Measurements from ENCODE around the gene CA10. TPM values are rescaled to one million over a fixed set of nuclear protein-coding genes. Genes with fewer than 3 reads are reported as not detected.

The CA10 gene
- total RNA-seq, 2 experiments from 2014 or later: not detected

DNA sequence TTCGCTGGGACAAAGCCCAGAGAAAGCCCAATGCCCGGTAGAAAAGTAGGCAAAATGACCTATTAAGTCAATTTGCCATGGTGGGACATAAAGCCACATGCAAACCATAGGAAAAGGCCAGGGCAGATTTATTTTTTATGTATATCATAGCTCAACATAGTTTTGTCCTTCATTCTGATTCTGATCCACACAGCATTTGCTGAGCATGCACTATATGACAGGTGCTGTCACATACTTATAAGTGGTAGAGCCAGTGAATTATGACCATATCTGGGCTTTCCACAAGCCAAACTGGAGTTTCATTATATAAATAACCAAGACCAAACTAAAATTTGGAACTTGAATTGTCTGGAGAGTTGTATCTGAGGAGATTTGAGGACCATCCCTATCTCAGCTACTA, 74.3 kb downstream of the CA10 start:
- no peak for DNase-seq
- H3K27ac Mint-ChIP-seq: no peak overlapping the region
- H3K9me3 Mint-ChIP-seq (ENCODE audit: insufficient read depth): no peaks in the 10 kb centered on the region
- H3K36me3 Mint-ChIP-seq (ENCODE audit: low read depth): no peaks in the 10 kb centered on the region
- POLR2A ChIA-PET: no interaction called here
- ATAC-seq: no peak
- H3K4me1 Mint-ChIP-seq (ENCODE audit: low read depth): no peaks in the 10 kb centered on the region
- no peak overlapping the region for H3K4me3 Mint-ChIP-seq
- no peaks in the 10 kb centered on the region for H3K27me3 Mint-ChIP-seq (ENCODE audit: low read depth)
- CTCF ChIA-PET: no interaction called here

DNA sequence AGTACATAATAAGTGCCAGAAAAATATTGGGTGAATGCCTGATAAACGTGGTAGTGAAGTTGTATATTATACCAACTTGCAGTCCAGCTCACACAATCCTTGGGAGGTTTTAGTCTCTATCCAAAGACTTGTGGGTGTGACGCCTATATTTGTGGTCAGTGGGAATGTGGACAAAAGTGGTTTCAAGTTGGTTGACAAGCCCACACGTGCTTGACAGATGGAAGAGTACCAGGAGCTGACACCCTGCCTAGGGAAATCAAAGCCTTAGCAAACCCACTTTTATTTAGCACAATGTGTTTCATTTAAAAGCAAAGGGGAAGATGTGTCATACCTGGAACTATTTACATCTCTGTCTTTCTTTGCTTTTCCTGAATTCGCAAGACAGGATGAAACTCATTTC, 79.0 kb downstream of the CA10 start:
- CTCF ChIA-PET: no interaction called here
- Mint-ChIP-seq H3K9me3 (ENCODE audit: insufficient read depth) (no peaks in the 10 kb centered on the region), H3K27ac (no peak overlapping the region), H3K27me3 (ENCODE audit: low read depth) (no peaks in the 10 kb centered on the region), H3K36me3 (ENCODE audit: low read depth) (no peaks in the 10 kb centered on the region), H3K4me1 (ENCODE audit: low read depth) (no peaks in the 10 kb centered on the region), H3K4me3 (no peak overlapping the region)
- DNase-seq: no peak
- ATAC-seq: no peak
- POLR2A ChIA-PET: no interaction called here

DNA sequence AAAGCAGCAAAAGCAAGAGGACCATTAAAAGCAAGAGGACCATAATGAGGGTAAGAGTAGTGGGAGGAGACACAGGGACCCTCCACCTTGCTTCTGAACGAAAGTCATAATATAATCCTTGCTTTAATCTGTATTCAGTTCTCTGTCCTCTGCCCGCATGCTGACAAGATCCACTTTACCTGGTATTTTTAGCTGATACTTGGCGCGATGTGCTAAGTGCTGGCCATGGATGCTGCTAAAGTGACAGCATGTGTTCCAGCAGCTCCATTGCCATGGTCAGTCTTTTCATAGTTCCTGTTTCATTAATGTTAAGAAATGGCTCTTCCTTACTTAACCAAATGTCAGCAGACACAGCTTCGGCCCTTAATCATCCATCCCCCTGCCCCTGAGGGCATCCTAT, 86.8 kb downstream of the CA10 start:
- DNase-seq: no peak
- no peak for ATAC-seq
- Mint-ChIP-seq H3K27me3 (ENCODE audit: low read depth) (peaks cover 2% of the 10 kb centered on the region), H3K4me1 (ENCODE audit: low read depth) (no peaks in the 10 kb centered on the region), H3K9me3 (ENCODE audit: insufficient read depth) (peaks cover 5% of the 10 kb centered on the region), H3K4me3 (no peak overlapping the region), H3K27ac (no peak overlapping the region), H3K36me3 (ENCODE audit: low read depth) (no peaks in the 10 kb centered on the region)
- CTCF ChIA-PET: no interaction called here
- POLR2A ChIA-PET: no interaction called here

DNA sequence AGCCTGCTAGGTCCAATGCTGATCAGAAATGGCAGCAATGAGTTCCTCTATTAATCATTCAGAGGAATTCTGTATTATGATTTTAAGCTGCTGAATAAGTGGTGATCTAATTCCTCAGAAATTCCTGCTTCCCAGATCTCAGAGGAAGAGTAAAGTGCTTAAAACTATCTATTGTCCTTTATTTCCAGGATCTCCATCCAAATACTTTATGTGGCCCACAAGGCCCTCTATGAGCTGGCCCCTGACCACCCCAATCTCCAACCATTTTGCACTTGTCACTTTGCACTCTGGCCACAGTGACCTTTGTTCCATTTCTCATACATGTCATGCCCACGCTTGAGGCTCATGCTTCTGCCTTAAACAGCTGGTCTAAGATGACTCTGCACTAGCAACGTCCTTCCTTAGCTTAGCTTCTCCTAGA, 93.7 kb downstream of the CA10 start:
- ChIA-PET CTCF (no interaction called here), POLR2A (no interaction called here)
- no peak for DNase-seq
- H3K9me3 Mint-ChIP-seq (ENCODE audit: insufficient read depth): peaks cover 5% of the 10 kb centered on the region
- H3K4me3 Mint-ChIP-seq: no peak overlapping the region
- no peak for ATAC-seq
- H3K36me3 Mint-ChIP-seq (ENCODE audit: low read depth): no peaks in the 10 kb centered on the region
- H3K27me3 Mint-ChIP-seq (ENCODE audit: low read depth): no peaks in the 10 kb centered on the region
- no peak overlapping the region for H3K27ac Mint-ChIP-seq
- H3K4me1 Mint-ChIP-seq (ENCODE audit: low read depth): no peaks in the 10 kb centered on the region

DNA sequence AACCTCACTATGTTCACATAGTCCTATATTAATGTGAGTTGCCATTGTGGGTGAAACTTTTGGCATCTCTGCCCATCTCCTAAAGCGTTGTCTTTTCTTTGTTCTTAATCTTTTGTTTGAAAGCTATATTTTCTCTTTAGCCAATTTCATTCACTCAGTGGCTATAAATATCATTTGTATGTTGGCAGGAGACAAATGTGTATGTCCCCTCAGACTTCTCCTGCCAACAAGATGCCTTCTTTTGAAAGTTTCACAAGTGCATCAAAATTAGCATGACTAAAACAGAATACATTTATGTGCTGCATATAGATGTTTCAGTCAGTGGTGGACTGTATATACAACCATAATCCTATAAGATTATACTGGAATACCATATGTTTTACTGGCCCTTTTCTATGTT, 109.0 kb downstream of the CA10 start:
- Mint-ChIP-seq H3K9me3 (ENCODE audit: insufficient read depth) (no peaks in the 10 kb centered on the region), H3K36me3 (ENCODE audit: low read depth) (no peaks in the 10 kb centered on the region), H3K4me3 (no peak overlapping the region), H3K27me3 (ENCODE audit: low read depth) (no peaks in the 10 kb centered on the region), H3K27ac (no peak overlapping the region), H3K4me1 (ENCODE audit: low read depth) (no peaks in the 10 kb centered on the region)
- DNase-seq: no peak
- ATAC-seq: no peak
- CTCF ChIA-PET: no interaction called here
- POLR2A ChIA-PET: no interaction called here

DNA sequence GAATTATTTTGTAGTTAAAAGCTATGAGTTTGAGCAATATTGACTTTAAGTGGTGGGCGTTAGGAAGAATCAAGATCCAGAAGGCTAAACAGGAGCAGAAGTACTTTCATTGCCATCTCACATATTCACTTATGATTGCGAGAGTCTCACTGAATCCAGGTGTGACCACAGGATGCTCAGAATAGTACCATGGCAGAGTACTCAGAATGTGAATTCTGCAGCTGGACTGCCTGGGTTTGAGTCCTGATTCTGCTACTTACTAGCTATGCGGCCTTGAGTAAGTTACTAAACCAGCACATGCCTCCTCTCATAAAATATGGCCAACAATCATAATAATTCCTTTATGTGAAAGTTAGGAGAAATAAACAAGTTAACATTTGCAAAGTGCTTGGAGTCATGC, 109.5 kb downstream of the CA10 start:
- ATAC-seq (no peak), DNase-seq (no peak)
- Mint-ChIP-seq H3K4me3 (no peak overlapping the region), H3K9me3 (ENCODE audit: insufficient read depth) (no peaks in the 10 kb centered on the region), H3K27ac (no peak overlapping the region), H3K4me1 (ENCODE audit: low read depth) (no peaks in the 10 kb centered on the region), H3K27me3 (ENCODE audit: low read depth) (no peaks in the 10 kb centered on the region), H3K36me3 (ENCODE audit: low read depth) (no peaks in the 10 kb centered on the region)
- ChIA-PET POLR2A (no interaction called here), CTCF (no interaction called here)

DNA sequence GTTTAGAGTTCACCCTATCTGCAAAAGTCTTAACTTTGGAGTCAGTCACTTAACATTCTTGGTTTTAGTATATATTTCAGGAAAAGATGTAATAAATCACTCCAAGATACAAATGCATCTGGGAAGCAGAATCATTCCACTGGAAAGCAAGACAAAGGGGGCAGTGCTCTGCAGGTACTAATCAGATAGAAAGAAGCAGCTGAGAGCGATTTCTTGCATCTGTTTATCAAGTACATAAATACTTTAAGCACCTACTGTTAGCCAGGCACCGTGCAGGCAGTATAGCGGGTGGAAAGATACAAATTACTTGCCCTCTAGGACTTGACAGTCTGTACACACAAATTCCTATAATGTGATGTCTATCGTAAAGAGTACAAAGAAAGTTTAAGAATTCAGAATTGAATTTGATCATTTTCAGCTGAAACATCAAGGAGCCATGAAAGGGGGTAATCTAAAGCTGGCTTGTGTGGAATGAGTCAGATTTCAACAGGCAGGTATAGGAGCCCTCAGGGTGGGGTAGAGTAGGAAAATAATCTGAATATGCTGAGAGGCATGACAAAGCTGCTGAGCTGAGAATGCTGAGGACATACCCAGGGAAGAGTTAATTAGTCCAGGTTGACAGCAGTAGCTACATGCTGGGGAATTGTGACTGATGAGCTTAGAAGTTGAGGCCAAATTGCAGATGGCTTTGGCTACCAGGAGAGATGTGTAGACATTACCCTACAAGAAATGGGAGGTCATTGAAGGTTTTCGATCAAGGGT, 110.2 kb downstream of the CA10 start:
- no peak for ATAC-seq
- Mint-ChIP-seq H3K36me3 (ENCODE audit: low read depth) (no peaks in the 10 kb centered on the region), H3K4me1 (ENCODE audit: low read depth) (no peaks in the 10 kb centered on the region), H3K9me3 (ENCODE audit: insufficient read depth) (no peaks in the 10 kb centered on the region), H3K27ac (no peak overlapping the region), H3K4me3 (no peak overlapping the region), H3K27me3 (ENCODE audit: low read depth) (no peaks in the 10 kb centered on the region)
- CTCF ChIA-PET: no interaction called here
- no peak for DNase-seq
- POLR2A ChIA-PET: no interaction called here

DNA sequence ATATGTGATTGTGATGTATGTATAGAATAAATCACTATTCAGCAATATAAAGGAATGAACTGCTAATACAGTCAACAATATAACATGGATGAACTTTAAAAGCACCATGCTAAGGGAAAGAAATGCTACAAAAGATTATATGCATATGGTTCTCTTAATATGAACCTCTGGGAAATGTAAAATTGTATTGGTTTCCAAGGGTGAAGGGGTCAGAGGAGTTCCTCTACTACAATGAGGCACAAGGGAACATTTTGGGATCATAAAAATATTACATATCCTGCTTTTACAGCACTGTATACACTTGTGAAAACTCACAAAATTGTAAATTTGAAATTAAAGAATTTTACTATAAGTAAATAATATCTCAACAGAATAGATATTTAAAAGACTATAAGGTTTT, 111.4 kb downstream of the CA10 start:
- Mint-ChIP-seq H3K4me1 (ENCODE audit: low read depth) (no peaks in the 10 kb centered on the region), H3K27me3 (ENCODE audit: low read depth) (no peaks in the 10 kb centered on the region), H3K36me3 (ENCODE audit: low read depth) (no peaks in the 10 kb centered on the region), H3K27ac (no peak overlapping the region), H3K4me3 (no peak overlapping the region), H3K9me3 (ENCODE audit: insufficient read depth) (no peaks in the 10 kb centered on the region)
- no peak for ATAC-seq
- CTCF ChIA-PET: no interaction called here
- no peak for DNase-seq
- POLR2A ChIA-PET: no interaction called here

DNA sequence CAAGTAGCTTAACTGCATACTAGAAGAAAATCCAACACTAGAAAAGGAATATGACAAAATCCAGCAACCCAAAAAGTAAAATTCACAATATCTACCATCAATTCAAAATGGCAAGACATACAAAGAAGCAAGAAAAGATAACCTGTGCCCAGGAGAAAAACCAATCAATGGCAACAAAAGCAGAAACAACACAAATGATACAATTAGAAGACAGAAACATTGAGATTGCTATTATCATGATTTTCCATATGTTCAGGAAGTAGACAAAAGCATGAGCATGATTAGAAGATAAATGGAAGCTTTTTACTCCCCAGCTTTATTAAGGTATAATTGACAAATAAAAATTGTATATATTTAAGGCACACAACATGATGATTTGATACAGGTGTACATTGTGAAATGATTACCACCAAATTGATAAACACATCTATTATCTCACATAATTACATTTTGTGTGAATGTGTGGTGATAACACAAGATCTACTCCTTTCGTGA, 117.3 kb downstream of the CA10 start:
- no peak overlapping the region for H3K4me3 Mint-ChIP-seq
- DNase-seq (no peak), ATAC-seq (no peak)
- POLR2A ChIA-PET: no interaction called here
- H3K9me3 Mint-ChIP-seq (ENCODE audit: insufficient read depth): no peaks in the 10 kb centered on the region
- CTCF ChIA-PET: no interaction called here
- H3K36me3 Mint-ChIP-seq (ENCODE audit: low read depth): no peaks in the 10 kb centered on the region
- no peak overlapping the region for H3K27ac Mint-ChIP-seq
- no peaks in the 10 kb centered on the region for H3K27me3 Mint-ChIP-seq (ENCODE audit: low read depth)
- H3K4me1 Mint-ChIP-seq (ENCODE audit: low read depth): no peaks in the 10 kb centered on the region

DNA sequence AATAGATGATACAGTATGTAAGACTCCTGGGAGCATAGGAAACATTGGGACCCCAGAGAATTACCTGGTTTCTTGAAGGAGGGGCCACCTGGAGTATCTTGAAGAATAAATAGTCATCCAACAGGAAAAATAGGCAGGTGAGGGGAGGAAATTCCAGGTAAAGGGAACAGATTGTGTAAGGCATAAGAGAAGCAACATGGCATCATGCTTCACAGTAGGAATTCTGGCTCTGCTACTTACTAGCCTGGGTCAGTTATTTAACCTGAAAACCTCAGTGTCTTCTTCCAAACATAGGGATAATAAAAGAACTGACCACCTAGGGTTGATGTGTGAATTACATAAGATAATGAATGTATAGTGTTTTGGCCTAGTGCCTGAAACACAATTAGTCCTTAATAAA, 122.1 kb downstream of the CA10 start:
- Mint-ChIP-seq H3K27ac (no peak overlapping the region), H3K4me1 (ENCODE audit: low read depth) (no peaks in the 10 kb centered on the region), H3K27me3 (ENCODE audit: low read depth) (no peaks in the 10 kb centered on the region), H3K9me3 (ENCODE audit: insufficient read depth) (no peaks in the 10 kb centered on the region), H3K4me3 (no peak overlapping the region), H3K36me3 (ENCODE audit: low read depth) (no peaks in the 10 kb centered on the region)
- POLR2A ChIA-PET: no interaction called here
- no peak for DNase-seq
- no peak for ATAC-seq
- CTCF ChIA-PET: no interaction called here

DNA sequence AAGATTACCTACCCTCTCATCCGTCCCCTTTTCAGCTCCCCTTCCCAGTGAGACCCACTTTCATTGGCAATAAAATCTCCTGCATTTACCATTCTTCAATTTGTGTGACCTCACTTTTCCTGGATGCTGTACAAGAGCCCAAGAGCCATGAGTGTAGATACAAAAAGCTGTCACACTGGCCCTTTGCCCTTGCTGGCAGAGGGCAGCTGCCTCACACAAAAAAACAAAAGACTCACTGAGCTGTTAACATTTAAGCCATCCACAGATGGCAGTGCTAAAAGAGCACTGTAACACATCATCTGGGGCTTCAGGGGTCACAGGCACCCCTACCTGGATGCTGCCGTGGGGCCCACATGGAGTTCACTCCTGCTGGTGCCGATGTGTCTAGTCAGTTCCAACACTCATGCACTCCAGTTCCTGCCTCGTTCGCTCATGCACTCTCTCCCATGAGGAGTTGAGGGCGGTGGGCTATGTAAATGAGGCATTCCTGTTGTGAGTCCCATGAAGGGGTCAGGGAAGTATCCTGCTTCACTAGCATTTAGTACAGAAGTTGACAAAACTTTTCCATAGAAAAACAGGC, 123.1 kb downstream of the CA10 start:
- ChIA-PET CTCF (no interaction called here), POLR2A (no interaction called here)
- no peak for DNase-seq
- Mint-ChIP-seq H3K4me1 (ENCODE audit: low read depth) (no peaks in the 10 kb centered on the region), H3K4me3 (no peak overlapping the region), H3K36me3 (ENCODE audit: low read depth) (no peaks in the 10 kb centered on the region), H3K27me3 (ENCODE audit: low read depth) (no peaks in the 10 kb centered on the region), H3K27ac (no peak overlapping the region), H3K9me3 (ENCODE audit: insufficient read depth) (no peaks in the 10 kb centered on the region)
- no peak for ATAC-seq

DNA sequence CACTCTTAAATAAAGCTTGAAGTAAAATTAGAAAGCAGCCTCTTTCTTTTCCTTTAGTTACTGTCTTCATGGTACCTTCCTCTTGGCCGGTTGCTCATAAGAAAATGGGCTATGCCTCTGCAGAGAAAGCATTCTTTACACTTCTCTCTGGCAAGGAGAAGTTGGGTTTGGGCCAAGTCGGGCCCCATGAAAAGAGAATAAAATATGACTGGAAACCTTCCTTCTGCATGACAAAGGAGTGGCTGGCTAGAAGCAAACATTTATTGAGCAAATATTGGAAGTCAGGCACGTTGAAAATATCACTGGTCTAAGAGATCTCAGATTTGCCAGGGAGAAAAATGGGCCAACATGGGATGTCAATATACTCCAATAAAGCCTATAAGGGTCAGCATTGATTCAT, 126.1 kb downstream of the CA10 start:
- ChIA-PET CTCF (no interaction called here), POLR2A (no interaction called here)
- Mint-ChIP-seq H3K27ac (no peak overlapping the region), H3K4me1 (ENCODE audit: low read depth) (no peaks in the 10 kb centered on the region), H3K9me3 (ENCODE audit: insufficient read depth) (no peaks in the 10 kb centered on the region), H3K4me3 (no peak overlapping the region), H3K27me3 (ENCODE audit: low read depth) (no peaks in the 10 kb centered on the region), H3K36me3 (ENCODE audit: low read depth) (no peaks in the 10 kb centered on the region)
- no peak for ATAC-seq
- no peak for DNase-seq

DNA sequence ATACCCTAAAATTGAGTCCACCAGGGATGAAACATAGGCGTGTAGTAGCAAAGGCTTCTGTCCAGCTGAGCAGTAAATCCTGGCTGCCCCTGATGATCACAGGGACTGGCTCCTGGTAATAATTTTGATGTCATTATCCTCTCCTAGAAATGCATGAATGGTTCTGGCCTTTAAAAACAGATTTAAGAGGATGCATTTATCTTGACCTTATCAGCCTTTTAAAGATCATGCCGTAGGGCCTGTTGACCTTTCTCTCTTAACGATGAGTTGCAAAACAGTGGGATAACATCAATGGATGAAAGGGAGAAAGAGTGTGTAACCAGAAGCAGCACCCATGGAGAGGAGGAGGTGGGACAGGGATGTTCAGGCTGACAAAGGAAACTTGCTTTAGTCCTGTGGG, 128.5 kb downstream of the CA10 start:
- Mint-ChIP-seq H3K9me3 (ENCODE audit: insufficient read depth) (no peaks in the 10 kb centered on the region), H3K27ac (no peak overlapping the region), H3K36me3 (ENCODE audit: low read depth) (no peaks in the 10 kb centered on the region), H3K27me3 (ENCODE audit: low read depth) (no peaks in the 10 kb centered on the region), H3K4me3 (no peak overlapping the region), H3K4me1 (ENCODE audit: low read depth) (no peaks in the 10 kb centered on the region)
- ATAC-seq: no peak
- CTCF ChIA-PET: no interaction called here
- DNase-seq: no peak
- POLR2A ChIA-PET: no interaction called here
